Panc1 (cell line): ENCODE results near the gene KIF1A. TPM values are rescaled to one million over a fixed set of nuclear protein-coding genes. Genes with fewer than 3 reads are reported as not detected.

Experiments used
- ATAC-seq: fragments of 200-7000 bp; cut with Tn5 transposase; 2 replicates; pipeline ENCODE4 v1.9.1; 2020; ENCODE audit warnings: mild to moderate bottlenecking, moderate library complexity
- BruUV-seq: library from RNA; stranded (reverse); fragments of 400-500 nt; replicated peaks from 2 replicates; lab custom pipeline; 2021; lab: Mats Ljungman, UMichigan
- CTCF ChIA-PET: fragments of 300-600 bp; sonication (Branson Sonifier 250); formaldehyde crosslinking; loops from one replicate; lab custom pipeline; 2022; ENCODE audit warnings: antibody characterized with exemption; lab: Charles Lee
- POLR2A ChIA-PET: fragments of 300-600 bp; sonication (Branson Sonifier 250); formaldehyde crosslinking; loops from one replicate; lab custom pipeline; 2022; ENCODE audit warnings: antibody characterized with exemption; lab: Charles Lee
- DNase-seq: peaks from one replicate; pipeline ENCODE4 v3.0.0-alpha.2; 2010; ENCODE audit warnings: low read depth, low spot score
- H3K27ac ChIP-seq: 2 replicates; pipeline ENCODE4 v1.5.1; 2011; ENCODE audit warnings: mild to moderate bottlenecking, low read length, inconsistent platforms
- H3K27me3 ChIP-seq: fragments of 200-500 bp; sonication (Bioruptor generic); 2 replicates; pipeline ENCODE4 v1.6.0; 2014; ENCODE audit warnings: low read length, inconsistent platforms; ENCODE audit not compliant: control insufficient read depth, insufficient read depth
- H3K36me3 ChIP-seq: fragments of 200-500 bp; sonication (Bioruptor generic); 2 replicates; pipeline ENCODE4 v1.5.1; 2014; ENCODE audit warnings: inconsistent platforms, mild to moderate bottlenecking, low read length, moderate library complexity; ENCODE audit not compliant: control insufficient read depth, insufficient read depth
- H3K4me1 ChIP-seq: 2 replicates; pipeline ENCODE4 v1.5.1; 2011; ENCODE audit warnings: inconsistent platforms, mild to moderate bottlenecking, low read length, moderate library complexity; ENCODE audit not compliant: control insufficient read depth, insufficient read depth
- H3K4me3 ChIP-seq, 2 experiments: 2 replicates each; pipeline ENCODE4 v1.5.1; 2011 to 2012; ENCODE audit warnings: low read depth in 2 of 2, low read length in 2 of 2, mild to moderate bottlenecking in 2 of 2, inconsistent platforms in 1 of 2, moderate library complexity in 1 of 2
- H3K9me3 ChIP-seq: fragments of 200-500 bp; sonication (Bioruptor generic); 2 replicates; pipeline ENCODE4 v1.5.1; 2014; ENCODE audit warnings: low read depth, mild to moderate bottlenecking, inconsistent platforms, low read length, moderate library complexity; ENCODE audit not compliant: control insufficient read depth, insufficient read depth
- CTCF ChIP-seq: fragments of 450-650 bp; IDR thresholded peaks from 2 replicates; pipeline ENCODE4 v1.5.1; 2017; ENCODE audit warnings: mild to moderate bottlenecking
- POLR2AphosphoS5 ChIP-seq: IDR thresholded peaks from 2 replicates; pipeline ENCODE4 v1.6.1; 2012; ENCODE audit warnings: mild to moderate bottlenecking, low read depth, low read length, moderate library complexity
- REST ChIP-seq, 2 experiments: IDR thresholded peaks; 2 replicates each; pipeline ENCODE4 v1.6.1; 2011 to 2012; ENCODE audit warnings: low read depth in 2 of 2, control low read depth in 1 of 2, low read length in 1 of 2, mild to moderate bottlenecking in 1 of 2, moderate library complexity in 1 of 2; ENCODE audit not compliant: insufficient read depth in 1 of 2
- SIN3A ChIP-seq: IDR thresholded peaks from 2 replicates; pipeline ENCODE4 v1.6.1; 2012; ENCODE audit warnings: low read depth, mild to moderate bottlenecking, low read length, moderate library complexity, borderline replicate concordance; ENCODE audit not compliant: insufficient read depth
- TCF7L2 ChIP-seq: IDR thresholded peaks from 2 replicates; pipeline ENCODE4 v1.6.1; 2011; ENCODE audit warnings: mild to moderate bottlenecking, low read depth, low read length, inconsistent platforms
- in situ Hi-C: cut with HindIII; loops from 2 replicates; pipeline ENCODE4 v1.10.0; 2016; ENCODE audit warnings: low sequenced_read_pairs, low pct_unique_long_range_greater_than_20kb
- intact Hi-C: fragments of 100-400 bp; cut with micrococcal nuclease; formaldehyde crosslinking; loops from one replicate; pipeline ENCODE4 v1.10.0; 2022; ENCODE audit not compliant: unreplicated experiment
- total RNA-seq: library from RNA; stranded (reverse); gene quantifications from one replicate; pipeline ENCODE4 v1.2.1, GENCODE V29; 2021; ENCODE audit not compliant: unreplicated experiment

KIF1A gene
- total RNA-seq, 1 experiment from 2014 or later: 132 TPM

- no peaks in the 10 kb centered on the region for H3K36me3 ChIP-seq
- CTCF ChIA-PET: no interaction called here
- H3K4me3 ChIP-seq: no peak overlapping the region
- in situ Hi-C loops (no loop called here), intact Hi-C loops (no loop called here)
- H3K27me3 ChIP-seq: no peaks in the 10 kb centered on the region
- ATAC-seq: no peak
- no TSS peak for BruUV-seq
- H3K27ac ChIP-seq: no peak overlapping the region
- POLR2A ChIA-PET: no interaction called here
- no peak for DNase-seq
- TF ChIP-seq POLR2AphosphoS5 (no peak), REST (IDR thresholded peaks at IDR 0.05; ENCODE audit: insufficient read depth in 1 of 2, low read depth in 2 of 2, low read length in 1 of 2) (no peak), TCF7L2 (no peak), SIN3A (no peak), CTCF (no peak)
- peaks cover 3% of the 10 kb centered on the region; the same call in 1 of the 2 replicates for H3K4me1 ChIP-seq
- 0 out of 2 replicates have a peak, but pooled peaks cover 3% of the 10 kb centered on the region for H3K9me3 ChIP-seq
These were observed 5.7 kb downstream of the KIF1A start for GRCh38 chr2:240814280-240814679.

DNA sequence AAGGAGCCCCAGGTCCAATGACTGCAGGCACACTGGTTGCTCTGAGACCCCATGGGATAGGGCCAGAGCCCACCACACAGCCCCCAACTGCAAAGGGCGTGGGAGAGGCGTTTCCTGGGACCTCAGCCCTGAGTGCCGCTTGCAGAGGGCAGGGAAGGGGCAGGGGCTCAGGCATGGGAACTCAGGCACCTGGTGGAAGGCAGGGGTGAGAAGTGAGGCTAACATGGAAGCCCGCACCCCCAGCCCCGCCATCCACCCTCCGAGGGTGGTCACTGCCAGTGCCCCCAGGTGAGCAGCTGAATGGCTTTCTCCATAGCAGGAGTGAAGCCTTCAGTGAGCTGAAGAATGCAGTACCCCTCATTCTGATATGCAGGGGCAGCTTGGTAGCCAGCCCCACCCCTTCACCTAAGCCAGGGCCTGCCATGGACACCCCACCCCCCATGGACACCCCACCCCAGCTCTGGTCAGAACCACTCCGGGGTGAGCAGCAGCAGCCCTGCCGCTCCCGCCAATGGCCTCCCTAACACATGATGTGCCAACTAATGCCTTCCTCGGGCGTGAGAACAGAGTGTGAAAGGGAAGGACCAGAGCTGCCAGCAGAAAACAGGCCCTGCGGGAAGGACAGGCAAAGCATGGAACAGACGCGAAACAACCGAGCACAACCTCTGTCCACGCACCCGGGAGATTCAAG is 6.6 kb downstream of the KIF1A start:
- in situ Hi-C loops (no loop called here), intact Hi-C loops (no loop called here)
- Histone ChIP-seq H3K4me3 (no peak overlapping the region), H3K4me1 (peaks cover 3% of the 10 kb centered on the region; the same call in 1 of the 2 replicates), H3K27me3 (no peaks in the 10 kb centered on the region), H3K36me3 (no peaks in the 10 kb centered on the region), H3K27ac (no peak overlapping the region), H3K9me3 (0 out of 2 replicates have a peak, but pooled peaks cover 3% of the 10 kb centered on the region)
- ATAC-seq (no peak), DNase-seq (no peak)
- ChIA-PET CTCF (no interaction called here), POLR2A (no interaction called here)
- TF ChIP-seq REST (IDR thresholded peaks at IDR 0.05; ENCODE audit: insufficient read depth in 1 of 2, low read depth in 2 of 2, low read length in 1 of 2): no peak
- no peak for TF ChIP-seq TCF7L2
- no peak for TF ChIP-seq CTCF
- no peak for TF ChIP-seq SIN3A
- TF ChIP-seq POLR2AphosphoS5: no peak
- BruUV-seq: no TSS peak
